ENCODE measurements around the gene RTF2.

DNA sequence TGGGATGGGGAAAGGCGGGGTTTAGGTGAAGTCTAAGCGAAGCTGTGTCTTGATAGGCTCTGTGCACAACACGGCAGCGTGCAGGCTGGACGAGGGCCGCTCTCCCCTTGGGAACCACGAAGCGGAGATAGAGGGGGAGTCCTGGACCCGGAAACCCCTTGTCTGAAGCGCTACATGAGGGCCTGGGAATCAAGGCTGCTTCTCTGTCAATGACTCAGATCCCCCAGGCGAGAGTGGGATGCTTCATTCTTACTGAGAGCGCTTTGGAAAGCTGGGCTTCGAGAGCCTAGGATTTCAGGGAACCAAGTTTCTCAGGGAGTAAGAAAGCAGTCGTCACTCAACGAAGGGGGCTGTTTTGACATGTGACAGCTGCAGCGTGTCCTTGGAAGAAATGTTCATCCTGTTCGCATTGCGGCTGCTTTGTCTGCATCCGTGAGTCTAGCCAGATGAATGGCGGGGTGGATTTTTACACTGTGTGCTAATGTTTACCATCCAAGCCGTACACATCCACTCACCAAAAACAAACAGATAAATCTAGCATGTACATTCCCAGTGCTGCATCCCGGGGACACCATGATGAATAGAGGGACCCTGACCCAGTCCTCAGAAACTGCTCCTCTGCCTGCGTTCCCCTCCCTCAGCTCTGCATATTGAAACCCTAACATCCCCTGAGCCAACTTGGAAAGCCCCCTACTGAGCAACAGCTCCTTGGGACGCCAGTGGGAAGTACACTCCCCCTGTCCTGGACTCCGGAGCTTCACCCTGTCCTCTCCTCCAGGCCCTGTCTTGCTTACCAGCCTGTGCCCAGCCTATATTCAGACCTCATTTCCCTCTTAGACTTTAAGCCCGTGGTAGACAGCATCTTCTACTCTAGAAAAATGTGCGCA, 24.5 kb upstream of the RTF2 start:
- TF ChIP-seq POLR2A (IDR thresholded peaks at IDR 0.05; ENCODE audit: low read depth, low read length): no peak
- TF ChIP-seq, protein P1, sequence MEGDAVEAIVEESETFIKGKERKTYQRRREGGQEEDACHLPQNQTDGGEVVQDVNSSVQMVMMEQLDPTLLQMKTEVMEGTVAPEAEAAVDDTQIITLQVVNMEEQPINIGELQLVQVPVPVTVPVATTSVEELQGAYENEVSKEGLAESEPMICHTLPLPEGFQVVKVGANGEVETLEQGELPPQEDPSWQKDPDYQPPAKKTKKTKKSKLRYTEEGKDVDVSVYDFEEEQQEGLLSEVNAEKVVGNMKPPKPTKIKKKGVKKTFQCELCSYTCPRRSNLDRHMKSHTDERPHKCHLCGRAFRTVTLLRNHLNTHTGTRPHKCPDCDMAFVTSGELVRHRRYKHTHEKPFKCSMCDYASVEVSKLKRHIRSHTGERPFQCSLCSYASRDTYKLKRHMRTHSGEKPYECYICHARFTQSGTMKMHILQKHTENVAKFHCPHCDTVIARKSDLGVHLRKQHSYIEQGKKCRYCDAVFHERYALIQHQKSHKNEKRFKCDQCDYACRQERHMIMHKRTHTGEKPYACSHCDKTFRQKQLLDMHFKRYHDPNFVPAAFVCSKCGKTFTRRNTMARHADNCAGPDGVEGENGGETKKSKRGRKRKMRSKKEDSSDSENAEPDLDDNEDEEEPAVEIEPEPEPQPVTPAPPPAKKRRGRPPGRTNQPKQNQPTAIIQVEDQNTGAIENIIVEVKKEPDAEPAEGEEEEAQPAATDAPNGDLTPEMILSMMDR (conservative IDR thresholded peaks at IDR 0.05; ENCODE audit: low read depth, low read length): no peak
- TF ChIP-seq RFX5 (IDR thresholded peaks at IDR 0.05; ENCODE audit: low read depth, low read length): no peak
- peak; percentile 66 for TF ChIP-seq FOS (IDR thresholded peaks at IDR 0.05; ENCODE audit: low read depth, low read length)
- 0 out of 2 replicates have a peak, but pooled peaks have one; percentile 45 for TF ChIP-seq CHD1 (IDR thresholded peaks at IDR 0.05; ENCODE audit: low read depth, low read length)
- TF ChIP-seq MAFK (IDR thresholded peaks at IDR 0.05; ENCODE audit: low read depth, low read length): no peak
- TF ChIP-seq RAD21 (IDR thresholded peaks at IDR 0.05; ENCODE audit: low read length): peak; percentile 14
